PFSK-1 (cell line): ENCODE data around the gene PGBD4.

Experiments used
- POLR2AphosphoS5 ChIP-seq: IDR thresholded peaks from 2 replicates; pipeline ENCODE4 v1.6.1; 2012; ENCODE audit warnings: low read depth, mild to moderate bottlenecking, control low read depth, low read length, moderate library complexity
- TAF1 ChIP-seq: IDR thresholded peaks from 2 replicates; pipeline ENCODE4 v1.6.1; 2012; ENCODE audit warnings: low read length, control low read depth, borderline replicate concordance; ENCODE audit not compliant: insufficient read depth
- TF ChIP-seq, protein P1 (sequence below), 2 experiments: IDR thresholded peaks; 2 replicates each; pipeline versions ENCODE4 v1.6.1 to v1.8.0; 2011 to 2012; ENCODE audit warnings: low read depth in 2 of 2, low read length in 2 of 2, control low read depth in 1 of 2, inconsistent platforms in 1 of 2, mild to moderate bottlenecking in 1 of 2, moderate library complexity in 1 of 2; ENCODE audit not compliant: insufficient read depth in 1 of 2

- no peak for TF ChIP-seq TAF1
- TF ChIP-seq POLR2AphosphoS5 = no peak
- TF ChIP-seq, protein P1, sequence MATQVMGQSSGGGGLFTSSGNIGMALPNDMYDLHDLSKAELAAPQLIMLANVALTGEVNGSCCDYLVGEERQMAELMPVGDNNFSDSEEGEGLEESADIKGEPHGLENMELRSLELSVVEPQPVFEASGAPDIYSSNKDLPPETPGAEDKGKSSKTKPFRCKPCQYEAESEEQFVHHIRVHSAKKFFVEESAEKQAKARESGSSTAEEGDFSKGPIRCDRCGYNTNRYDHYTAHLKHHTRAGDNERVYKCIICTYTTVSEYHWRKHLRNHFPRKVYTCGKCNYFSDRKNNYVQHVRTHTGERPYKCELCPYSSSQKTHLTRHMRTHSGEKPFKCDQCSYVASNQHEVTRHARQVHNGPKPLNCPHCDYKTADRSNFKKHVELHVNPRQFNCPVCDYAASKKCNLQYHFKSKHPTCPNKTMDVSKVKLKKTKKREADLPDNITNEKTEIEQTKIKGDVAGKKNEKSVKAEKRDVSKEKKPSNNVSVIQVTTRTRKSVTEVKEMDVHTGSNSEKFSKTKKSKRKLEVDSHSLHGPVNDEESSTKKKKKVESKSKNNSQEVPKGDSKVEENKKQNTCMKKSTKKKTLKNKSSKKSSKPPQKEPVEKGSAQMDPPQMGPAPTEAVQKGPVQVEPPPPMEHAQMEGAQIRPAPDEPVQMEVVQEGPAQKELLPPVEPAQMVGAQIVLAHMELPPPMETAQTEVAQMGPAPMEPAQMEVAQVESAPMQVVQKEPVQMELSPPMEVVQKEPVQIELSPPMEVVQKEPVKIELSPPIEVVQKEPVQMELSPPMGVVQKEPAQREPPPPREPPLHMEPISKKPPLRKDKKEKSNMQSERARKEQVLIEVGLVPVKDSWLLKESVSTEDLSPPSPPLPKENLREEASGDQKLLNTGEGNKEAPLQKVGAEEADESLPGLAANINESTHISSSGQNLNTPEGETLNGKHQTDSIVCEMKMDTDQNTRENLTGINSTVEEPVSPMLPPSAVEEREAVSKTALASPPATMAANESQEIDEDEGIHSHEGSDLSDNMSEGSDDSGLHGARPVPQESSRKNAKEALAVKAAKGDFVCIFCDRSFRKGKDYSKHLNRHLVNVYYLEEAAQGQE (IDR thresholded peaks at IDR 0.05; ENCODE audit: insufficient read depth in 1 of 2, low read depth in 2 of 2, low read length in 2 of 2) = no peak
Measured at GRCh38 chr15:34109797-34110663, 8.1 kb downstream of the PGBD4 start.
